Caki2 (cell line): ENCODE results near the gene TM4SF4. TPM values are rescaled to one million over a fixed set of nuclear protein-coding genes. Genes with fewer than 3 reads are reported as not detected.
"Not testable (repeated sequence)": the region's sequence is repeated elsewhere in the genome, so short reads cannot be mapped to it uniquely, and the experiment has no call there.

ENCODE experiments used
- DNase-seq: peaks from one replicate; pipeline ENCODE4 v3.0.0-alpha.2; 2015; ENCODE audit warnings: low read depth
- in situ Hi-C: cut with HindIII; loops from 2 replicates; pipeline ENCODE4 v1.10.0; 2016; ENCODE audit warnings: low sequenced_read_pairs, low pct_unique_long_range_greater_than_20kb, mixed read lengths
- total RNA-seq: library from RNA; depleted of rRNA; stranded (reverse); fragments of >200 nt; shearing (Covaris generic); gene quantifications from 2 replicates; pipeline ENCODE4 v1.2.3, GENCODE V29; 2014; ENCODE audit warnings: low replicate concordance; rRNA removed

The TM4SF4 gene
- 10.9 TPM in 1 of 2 replicates, not detected in the other for total RNA-seq

DNA sequence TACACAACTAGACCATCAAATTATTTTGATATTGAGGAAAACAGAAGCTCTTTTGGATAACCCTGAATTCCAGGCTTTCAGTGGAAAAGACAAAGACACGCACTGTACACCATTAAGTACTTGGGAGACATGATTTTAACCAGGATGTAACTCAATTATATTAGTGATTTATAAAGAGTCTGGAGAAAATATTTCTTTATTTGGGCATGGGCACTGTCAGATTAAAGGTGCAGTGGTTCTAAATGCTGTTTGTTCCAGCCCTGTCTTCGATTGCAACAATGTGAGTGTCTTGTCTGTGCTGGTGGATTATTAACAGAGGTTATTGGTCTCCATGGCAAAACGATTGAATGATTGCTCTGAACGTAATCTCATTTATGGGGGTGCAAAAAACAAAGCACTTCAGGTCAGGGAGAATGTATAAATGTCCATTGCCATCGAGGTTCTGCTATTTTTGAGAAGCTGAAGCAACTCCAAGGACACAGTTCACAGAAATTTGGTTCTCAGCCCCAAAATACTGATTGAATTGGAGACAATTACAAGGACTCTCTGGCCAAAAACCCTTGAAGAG, at the start of gene TM4SF4:
TSS of gene TM4SF4 (plus strand) at position 448 of the 568 bp plus-strand sequence. CDS start 181 bp downstream, outside the sequence.
- in situ Hi-C loops, result no loop called here
- DNase-seq, result no peak

- DNase-seq, result no peak
- in situ Hi-C loops, result no loop called here
These were observed 49.6 kb upstream of the TM4SF4 start for GRCh38 chr3:149424918-149425317.

DNA sequence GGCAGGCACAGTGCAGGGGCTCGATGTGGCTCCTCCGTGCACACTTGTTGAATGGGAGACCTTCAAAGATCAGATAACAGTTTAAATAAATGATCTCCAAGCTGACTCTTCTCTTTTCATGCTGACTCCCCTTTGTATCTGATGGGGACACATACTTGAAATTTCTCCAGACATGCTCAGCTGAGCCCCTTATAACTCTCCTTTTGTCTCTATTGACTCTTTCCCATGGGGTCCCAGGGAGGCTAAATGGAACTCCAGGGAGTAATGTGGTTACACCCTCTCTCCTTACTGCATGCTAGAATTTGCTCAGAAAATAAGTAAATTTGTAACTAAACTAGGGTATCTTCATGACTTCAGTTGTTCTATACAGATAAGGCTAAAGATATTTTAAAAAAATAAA, 48.2 kb upstream of the TM4SF4 start:
- in situ Hi-C loops, result no loop called here

GRCh38 chr3:149428087-149428486, 46.4 kb upstream of the TM4SF4 start:
- in situ Hi-C loops, result no loop called here
- DNase-seq, result no peak

More for the DNA sequence above, 48.2 kb upstream of the TM4SF4 start:
- DNase-seq, result no peak

DNA sequence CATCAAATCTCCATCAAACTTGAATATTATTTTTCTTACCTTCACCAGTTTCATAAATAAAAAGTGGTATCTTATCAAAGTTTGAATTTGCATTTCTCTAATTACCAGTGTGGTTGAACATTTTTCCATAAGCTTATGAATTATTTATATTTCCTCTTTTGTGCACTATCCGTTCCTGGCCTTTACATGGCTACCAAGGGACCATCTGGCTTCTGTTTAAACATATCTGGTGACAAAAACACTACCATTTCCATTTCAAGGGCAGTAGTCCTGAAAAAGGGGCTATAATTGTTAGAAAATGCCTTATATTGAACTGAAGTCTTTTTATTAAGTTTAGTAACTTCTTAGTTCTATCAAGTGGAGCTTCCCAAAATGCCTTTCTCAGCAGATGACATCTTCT, 44.3 kb upstream of the TM4SF4 start:
- no peak for DNase-seq
- in situ Hi-C loops, result no loop called here

DNA sequence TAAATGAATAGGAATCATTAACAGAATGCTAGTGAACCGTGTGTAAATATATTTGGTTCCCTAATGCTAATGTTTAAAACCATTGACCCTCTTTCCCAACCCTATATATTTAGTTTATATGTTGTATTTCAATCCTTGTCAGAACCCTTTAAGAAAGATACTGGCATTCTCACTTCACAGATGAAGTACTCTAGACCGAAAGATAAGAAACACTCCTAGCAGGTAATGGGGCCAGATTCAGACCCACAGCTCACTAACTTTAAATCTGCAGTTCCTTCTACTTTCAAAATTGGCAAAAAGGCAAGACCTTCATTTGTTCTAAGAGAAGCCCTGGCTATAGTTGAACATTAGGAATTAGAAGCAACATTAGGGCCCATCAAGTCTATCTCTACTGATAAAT, 42.3 kb upstream of the TM4SF4 start:
- no peak for DNase-seq
- in situ Hi-C loops, result no loop called here

DNA sequence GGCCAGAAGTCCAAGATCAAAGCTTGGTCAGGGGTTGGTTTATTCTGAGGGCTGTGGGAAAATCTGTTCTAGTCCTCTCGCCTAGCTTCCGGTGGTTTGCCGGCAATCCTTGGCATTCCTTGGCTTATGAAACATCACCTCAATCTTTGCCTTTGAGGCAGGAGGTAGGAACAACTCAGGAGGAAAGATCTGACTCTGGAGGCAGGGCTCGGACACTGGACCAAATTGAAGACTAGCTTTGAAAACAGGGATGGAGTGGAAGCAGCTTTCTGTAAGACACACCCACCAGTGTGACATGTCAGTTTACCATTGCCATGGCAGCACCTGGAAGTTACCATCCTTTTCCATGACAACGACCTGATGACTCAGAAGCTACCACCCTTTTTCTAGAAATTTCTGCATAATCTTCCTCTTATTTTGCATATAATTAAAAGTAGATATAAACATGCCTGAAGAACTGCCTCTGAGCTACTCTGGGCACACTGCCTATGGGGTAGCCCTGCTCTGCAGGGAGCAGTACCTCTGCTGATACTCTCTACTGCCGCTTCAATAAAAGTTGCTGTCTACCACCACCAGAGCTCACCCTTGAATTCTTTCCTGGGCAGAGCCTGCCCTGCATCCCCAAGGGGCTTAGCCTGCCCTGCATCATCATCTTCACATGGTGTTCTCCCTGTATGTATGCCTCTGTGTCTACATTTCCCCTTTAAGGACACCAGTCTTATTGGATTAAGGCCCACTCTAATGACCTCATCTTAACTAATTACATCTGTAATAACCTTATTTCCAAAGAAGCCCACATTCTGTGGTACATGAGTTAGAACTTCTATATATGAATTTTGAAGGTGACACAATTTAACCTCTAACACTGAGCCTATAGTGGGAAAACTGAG, 38.3 kb upstream of the TM4SF4 start:
- in situ Hi-C loops, result no loop called here
- no peak for DNase-seq

GRCh38 chr3:149437286-149437685, 37.2 kb upstream of the TM4SF4 start:
- in situ Hi-C loops, result no loop called here
- no peak for DNase-seq

DNA sequence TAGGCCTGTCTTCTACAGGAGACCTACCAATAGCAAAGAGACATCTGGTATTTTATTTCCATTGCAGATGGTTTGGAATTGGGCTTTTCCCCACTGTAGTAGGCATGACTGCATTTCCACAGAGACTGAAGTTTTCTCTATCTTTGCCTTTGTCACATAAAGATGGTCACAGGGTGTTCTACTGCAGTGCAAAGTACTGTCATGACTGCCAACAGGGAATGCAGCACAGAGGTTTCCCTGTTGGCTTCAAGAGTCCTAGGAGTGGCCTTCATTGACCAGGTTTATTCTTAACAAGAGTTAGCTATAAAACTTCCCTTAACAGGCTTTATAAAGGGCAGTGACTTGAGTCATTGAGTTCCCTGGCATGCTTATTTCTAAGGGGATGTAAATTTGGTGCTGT, 36.8 kb upstream of the TM4SF4 start:
- DNase-seq, result no peak
- in situ Hi-C loops, result no loop called here

DNA sequence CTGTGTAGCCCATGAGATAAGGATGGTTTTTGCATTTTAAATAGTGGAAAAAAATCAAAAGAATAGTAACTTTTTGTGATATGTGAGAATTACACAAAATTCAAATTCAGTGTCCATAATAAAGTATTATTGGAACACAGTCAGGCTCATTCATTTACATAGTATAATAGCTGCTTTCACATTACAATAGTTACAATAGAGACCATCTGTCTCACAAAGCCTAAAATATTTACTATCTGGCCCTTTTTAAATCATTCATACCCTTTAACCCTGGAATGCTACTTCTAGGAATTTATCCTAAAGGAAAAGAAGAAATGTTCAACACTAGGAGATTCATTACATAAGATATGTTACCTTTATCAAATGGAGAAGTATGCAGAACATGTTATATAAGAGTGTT, 35.5 kb upstream of the TM4SF4 start:
- DNase-seq, result no peak
- in situ Hi-C loops, result no loop called here

DNA sequence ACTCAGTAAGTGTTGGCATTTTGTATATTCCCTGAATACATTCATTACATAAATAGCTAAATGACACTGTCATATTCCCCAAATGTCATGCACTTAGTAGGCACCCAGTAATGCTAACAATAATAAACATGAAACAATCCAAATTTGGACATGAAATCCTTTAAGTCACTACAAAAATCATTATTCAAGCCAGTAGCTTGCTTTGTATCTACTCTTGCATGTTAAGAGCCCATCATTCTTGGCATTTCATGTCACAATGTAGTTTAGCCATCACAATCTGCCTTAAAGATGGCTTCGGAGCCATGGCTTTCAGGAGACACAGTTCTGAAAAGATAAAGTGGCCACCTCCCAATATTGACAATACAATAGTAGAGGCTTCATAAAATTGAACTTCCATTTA, 32.9 kb upstream of the TM4SF4 start:
- in situ Hi-C loops, result no loop called here

GRCh38 chr3:149442043-149442442, 32.5 kb upstream of the TM4SF4 start:
- no peak for DNase-seq
- in situ Hi-C loops, result no loop called here

More for the DNA sequence above, 32.9 kb upstream of the TM4SF4 start:
- DNase-seq, result no peak

DNA sequence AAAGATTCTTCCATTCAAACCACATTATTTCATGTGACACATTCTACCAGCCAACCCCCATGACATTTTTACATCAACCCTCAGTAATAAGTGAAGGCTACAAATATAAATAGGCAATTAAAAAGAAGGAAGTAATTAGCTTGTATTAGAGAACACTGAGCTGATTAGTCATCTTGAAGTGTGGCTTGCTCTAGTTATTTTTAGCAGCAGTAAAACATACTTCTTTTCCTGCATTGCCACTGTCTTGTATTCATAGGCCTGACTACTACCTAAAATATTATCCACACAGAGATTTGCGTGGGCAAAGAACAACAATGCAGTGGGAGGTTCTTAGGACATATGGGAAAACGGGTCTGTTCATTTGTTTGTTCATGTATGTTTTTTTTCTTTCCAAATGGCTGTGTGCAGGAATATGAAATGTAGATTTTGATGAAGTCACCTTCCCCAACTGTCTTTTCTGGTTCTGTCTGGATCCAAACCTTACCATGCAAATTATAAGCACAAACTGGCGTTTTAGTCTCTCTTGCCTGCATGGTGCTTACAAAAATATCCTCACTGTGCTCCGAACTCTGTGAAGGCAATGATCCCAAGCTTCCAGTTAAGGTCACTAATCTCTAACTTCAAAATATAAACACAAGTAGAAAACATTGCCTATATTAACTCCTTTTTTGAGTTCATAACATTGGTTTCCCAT, 31.5 kb upstream of the TM4SF4 start:
- DNase-seq, result peak; percentile 74
- in situ Hi-C loops, result no loop called here

DNA sequence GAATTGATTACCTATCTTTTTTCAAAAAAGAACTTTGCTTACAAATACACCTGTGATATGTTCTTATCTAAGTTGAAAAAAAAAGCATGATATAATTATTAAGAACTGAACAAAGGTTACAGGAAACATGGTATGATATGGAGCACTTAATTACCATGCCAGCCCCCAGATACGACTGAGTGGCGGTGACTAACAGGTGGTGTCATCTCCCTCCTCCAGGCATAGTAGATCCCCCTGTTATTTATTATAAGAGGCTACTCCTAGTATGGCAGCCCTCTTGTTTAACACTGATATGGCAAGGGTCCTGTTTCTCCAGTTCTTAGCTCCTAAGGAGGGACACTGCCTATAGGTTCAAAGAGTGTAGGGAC, 31.0 kb upstream of the TM4SF4 start:
- peak; percentile 73 for DNase-seq
- in situ Hi-C loops, result no loop called here

DNA sequence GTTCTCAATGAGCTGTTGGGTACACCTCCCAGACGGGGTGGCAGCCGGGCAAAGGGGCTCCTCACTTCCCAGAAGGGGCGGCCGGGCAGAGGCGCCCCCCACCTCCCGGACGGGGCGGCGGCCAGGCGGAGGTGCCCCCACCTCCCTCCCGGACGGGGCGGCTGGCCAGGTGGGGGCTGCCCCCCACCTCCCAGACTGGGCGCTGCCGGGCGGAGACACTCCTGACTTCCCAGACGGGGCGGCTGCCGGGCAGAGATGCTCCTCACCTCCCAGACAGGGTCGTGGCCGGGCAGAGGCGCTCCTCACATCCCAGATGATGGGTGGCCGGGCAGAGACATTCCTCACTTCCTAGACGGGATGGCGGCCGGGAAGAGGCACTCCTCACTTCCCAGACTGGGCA, 29.6 kb upstream of the TM4SF4 start:
- in situ Hi-C loops, DNase-seq: not testable (repeated sequence)

- DNase-seq, result peak; percentile 35
- in situ Hi-C loops, result no loop called here
These were observed 26.1 kb upstream of the TM4SF4 start for GRCh38 chr3:149448331-149448831.

DNA sequence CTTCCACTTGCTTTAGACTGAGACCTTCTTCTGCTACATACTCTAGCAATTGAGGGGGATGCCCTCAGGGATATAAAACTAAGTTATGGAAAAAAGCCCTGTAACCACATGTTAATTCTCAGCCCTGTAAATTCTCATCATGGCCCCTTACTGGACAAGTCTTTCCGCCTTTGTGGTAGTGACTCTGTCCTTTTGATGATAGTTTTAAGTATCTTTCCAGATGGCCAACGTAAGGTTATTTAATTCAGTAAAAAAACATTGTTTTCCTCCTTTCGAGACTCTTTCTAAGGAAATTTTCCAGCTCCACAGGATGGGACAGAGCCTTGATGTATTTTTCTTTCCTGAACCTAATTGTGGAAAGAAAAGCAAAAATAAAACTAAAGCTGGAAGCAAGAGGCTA, 25.3 kb upstream of the TM4SF4 start:
- in situ Hi-C loops, result no loop called here

GRCh38 chr3:149449799-149450198, 24.7 kb upstream of the TM4SF4 start:
- in situ Hi-C loops, result no loop called here

More for the DNA sequence above, 25.3 kb upstream of the TM4SF4 start:
- no peak for DNase-seq

DNA sequence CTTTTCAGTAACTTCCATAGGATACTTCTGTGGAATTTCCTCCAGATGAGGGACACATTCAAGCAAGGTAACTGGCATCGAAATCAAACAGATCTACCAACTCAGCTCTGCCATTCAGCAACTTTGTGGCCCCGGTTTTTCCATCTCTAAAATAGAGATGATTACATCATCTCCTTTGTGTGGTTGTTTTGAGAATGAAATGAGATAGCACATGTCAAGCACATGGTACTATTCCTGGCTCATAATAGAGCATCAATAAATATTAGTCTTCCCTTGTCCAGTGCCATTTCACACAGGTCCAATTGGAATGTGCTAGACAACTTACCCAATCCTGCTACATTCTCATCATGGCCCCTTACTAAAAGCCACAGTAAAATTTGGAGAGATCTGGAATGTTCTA, 24.2 kb upstream of the TM4SF4 start:
- DNase-seq, result no peak
- in situ Hi-C loops, result no loop called here

More at GRCh38 chr3:149449799-149450198, 24.7 kb upstream of the TM4SF4 start:
- no peak for DNase-seq
